HG02884 (cell line): ENCODE measurements around the gene SAMD4A.

Experiments
- ATAC-seq: cut with Tn5 transposase; IDR thresholded peaks from one replicate; pipeline ENCODE4 v1.9.1; 2021; ENCODE audit warnings: mild to moderate bottlenecking, moderate library complexity; ENCODE audit not compliant: unreplicated experiment

Gene SAMD4A

DNA sequence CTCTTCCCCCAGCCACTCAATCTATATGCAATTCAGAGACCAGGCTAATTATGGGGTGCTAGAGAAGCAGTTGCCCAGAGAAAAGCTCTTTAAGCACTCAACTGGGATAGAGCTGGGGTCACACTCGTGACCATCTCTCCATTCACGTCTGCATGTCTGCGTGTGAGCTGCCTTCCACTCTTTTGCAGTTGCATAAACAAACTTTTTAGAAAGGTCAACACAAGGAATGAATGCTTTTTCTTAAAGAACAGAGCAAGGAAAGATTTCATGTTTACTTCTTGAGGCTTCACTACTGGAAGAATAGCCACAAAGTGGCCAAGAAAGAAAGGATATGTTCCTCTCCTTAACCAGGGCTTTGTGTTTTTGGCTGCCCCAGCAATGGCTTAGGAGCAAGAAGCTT is 151.1 kb downstream of the SAMD4A start:
- ATAC-seq = no peak

DNA sequence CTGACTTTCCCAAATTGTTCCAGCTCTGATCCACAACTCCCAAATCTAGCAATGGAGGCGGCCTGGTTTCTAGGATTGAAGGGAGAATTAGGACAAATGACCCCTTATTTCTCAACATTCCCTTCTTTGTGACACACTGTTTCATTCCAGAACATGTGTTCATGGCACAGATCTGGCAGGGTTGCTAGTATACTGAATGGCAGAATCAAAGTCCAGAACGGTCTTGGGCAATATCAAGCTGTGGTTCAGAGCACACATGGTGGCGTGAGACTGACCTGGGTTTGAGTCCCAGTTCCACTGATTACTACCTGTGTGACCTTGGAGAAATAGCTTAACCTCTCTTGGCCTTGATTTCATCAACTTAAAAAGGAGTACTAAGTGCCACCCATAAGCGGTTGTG is 152.5 kb downstream of the SAMD4A start:
- ATAC-seq = no peak

DNA sequence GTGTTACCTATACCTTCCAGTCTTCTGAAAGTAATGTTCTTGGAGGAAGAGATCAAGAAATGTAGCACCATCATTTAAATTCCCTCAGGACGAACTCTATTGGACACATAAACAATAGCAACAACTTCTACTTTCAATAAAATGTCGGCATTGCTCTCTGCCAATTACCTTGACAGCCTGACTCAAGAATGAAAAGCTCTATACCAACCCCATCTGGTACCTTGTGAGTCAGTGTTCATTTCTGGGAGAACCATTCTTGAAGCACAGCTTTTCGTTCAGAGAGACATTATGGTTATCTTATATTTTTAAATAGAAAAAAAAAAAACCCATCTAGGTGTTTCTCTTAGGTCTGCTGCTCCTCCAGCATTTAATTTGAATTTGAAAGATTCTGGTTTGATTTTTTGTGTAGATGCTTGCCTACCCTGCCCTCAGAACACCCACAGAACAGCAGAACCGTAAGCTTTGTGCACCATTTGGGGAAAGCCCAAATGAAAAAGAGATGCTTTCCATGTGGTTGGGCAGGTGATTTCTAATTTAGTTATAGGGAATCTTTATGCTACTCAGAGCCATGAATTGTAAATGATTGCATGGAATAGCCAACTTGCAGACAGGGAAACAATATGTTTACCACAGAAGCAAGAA is 156.0 kb downstream of the SAMD4A start:
- ATAC-seq = no peak

DNA sequence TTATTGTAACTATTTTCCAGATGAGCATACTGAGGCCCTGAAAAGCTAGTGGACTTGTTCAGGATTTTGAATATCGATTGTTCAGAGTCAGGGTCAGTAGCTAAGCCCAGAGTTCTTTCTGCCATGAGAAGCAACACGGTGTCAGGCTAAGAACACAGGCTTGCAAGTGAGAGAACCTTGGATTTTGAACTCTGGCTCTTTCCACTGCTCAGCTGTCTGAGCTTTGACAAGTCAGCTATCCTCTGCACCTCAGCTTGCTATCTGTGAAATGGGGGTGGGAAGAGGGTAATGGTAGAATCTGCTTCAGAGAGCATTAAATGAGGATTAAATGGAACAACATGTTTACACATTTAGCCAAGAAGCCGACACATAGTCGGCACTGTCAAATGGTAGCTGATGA is 157.2 kb downstream of the SAMD4A start:
- ATAC-seq = no peak

GRCh38 chr14:54724676-54725325 is 157.9 kb downstream of the SAMD4A start:
- no peak for ATAC-seq

DNA sequence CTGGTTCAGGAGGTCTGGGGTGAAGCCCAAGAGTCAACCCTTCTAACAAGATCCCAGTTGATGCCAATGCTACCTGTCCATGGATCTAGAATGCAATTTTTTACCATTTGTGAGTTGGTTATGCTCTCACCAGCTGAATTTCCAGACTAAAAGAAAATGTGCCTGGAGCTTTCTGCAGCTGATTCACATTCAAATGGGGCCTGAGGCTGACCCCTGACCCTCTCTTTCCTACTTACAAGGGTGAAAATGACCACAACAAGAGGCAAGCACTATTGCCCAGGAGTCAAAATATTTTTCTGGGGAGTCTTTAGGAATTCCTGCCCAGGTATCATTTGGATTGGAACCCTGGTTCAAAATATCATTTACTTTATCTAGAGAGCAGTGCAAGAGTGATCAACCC is 159.1 kb downstream of the SAMD4A start:
- no peak for ATAC-seq

- ATAC-seq = no peak
Observed at GRCh38 chr14:54727929-54728328, 161.0 kb downstream of the SAMD4A start.

- no peak for ATAC-seq
Observed at GRCh38 chr14:54728700-54729527, 162.0 kb downstream of the SAMD4A start.

DNA sequence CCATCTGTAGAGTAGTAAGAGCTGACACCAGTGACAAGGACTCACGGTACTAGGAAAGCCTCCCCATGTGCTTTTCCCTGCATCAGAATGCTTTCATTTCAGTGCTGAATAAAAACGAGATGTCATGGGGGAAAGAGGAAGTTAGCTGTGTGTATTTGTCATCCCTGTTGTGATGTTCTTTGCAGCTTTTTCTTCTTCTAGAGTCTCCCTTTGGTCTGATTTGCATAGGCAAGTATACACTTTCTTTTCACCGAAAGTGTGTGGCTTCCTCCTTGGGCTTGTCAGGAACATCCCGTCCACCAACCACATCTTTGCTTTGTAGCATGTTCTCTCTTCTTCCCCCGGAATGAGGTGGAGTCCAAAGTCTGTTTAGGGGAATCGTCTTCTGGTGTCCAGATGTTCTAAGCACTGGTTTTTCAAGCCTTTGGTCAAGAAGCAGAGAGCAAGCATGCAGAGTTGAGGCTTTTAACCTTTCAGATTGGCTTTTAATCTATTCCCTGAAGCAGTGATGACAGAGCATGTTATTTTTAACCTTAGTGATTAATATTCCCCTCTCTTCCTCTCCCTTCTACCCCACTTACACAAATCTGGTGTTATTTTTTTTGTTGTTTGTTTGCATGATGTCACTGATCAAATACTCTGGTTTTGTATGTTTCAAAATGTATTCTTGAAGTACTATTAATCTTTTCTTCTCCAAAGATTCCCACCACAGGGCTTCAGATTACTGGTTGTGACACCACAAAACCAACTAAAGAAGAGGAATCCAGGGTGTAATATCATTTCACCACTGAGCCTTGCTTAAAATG is 163.4 kb downstream of the SAMD4A start:
- peak; percentile 97 for ATAC-seq

GRCh38 chr14:54734966-54735365 is 168.0 kb downstream of the SAMD4A start:
- ATAC-seq = no peak

- no peak for ATAC-seq
Observed at GRCh38 chr14:54735424-54735823, 168.5 kb downstream of the SAMD4A start.

DNA sequence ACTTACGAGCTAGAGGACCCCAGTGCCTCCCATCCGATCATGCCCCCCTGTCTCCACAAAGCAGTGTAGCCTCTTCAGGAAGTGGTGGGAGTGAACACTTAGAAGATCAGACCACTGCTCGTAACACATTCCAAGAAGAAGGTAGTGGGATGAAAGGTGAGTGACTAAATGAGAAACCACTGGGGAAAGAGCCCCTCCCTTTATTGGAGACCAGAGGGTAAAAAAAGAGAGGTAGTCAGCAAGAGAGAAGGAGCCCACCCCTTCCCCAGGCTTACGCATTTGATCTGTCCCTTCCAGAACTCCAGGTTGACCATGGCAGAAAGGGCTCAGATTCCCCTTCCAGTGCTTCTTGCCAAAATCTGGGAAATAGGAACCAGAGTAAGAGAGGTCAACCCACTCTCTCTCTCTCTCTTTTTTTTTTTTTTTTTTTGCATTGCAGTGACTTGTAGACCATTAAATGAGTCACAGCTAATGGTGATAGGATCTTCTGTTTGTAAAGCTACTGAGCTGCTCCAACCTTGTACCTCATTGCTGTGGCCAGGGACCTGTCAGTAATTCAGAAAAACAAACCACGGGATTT is 170.3 kb downstream of the SAMD4A start:
- ATAC-seq = no peak

GRCh38 chr14:54738009-54738408 is 171.1 kb downstream of the SAMD4A start:
- no peak for ATAC-seq

DNA sequence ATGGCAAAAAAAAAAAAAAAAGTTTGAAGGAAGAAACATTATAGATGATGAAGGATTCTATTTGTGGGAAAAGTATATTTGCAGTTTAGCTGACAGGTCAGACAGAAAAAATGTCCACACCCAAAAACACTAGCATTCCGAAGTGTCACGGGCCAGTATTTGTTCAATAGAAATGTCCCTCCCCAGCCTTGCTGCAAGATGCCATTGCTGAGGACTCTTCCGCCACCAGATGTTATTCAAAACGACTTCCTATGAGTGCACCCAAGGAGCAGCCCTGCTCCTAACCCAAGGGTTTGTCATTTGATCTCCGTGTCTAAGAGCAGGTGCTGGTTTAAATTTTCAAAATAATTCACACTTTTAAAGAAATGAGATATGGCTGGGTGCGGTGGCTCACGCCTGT is 172.6 kb downstream of the SAMD4A start:
- ATAC-seq = no peak

DNA sequence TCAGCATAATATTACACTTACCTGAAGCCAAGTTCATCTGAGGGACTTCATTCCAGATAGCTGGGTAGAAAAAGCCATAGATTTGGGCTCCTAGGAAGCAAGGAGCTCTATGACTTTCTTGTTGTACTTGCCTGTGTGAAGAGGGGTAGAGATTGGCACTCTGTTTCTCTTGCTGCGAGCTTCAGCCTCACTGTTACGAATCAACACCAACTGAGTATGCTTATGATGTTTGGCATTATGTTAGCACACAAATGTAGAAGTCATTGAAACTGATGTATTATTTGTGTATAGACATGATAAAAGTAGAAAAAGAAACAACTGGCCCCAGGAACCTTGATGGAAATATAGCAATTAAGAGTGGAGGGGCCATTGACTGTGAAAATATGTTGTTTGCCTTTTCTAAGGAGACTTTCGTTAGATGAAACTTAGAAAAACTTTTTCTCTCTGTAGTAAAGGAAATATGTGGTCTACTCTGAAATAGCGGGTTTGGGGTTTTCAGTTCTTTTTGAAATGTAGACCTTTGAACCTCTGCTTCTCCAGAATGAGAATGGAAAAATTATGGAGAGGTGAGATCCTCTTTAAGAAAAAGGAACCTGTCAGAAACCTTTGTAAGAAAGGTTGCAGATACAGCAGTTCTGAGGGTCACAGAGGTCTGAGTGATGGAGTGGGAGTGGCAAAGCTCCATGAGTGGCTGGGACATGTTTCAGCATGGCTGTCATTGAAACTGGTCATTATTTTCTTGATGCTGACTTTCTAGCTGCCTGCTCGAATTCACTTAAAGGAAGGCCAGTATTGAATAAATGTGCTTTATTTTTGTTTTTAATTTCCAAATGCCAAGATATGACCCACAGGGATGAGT is 175.8 kb downstream of the SAMD4A start:
- no peak for ATAC-seq

- no peak for ATAC-seq
Observed at GRCh38 chr14:54743382-54743781, 176.5 kb downstream of the SAMD4A start.

GRCh38 chr14:54746019-54746418 is 179.1 kb downstream of the SAMD4A start:
- no peak for ATAC-seq

DNA sequence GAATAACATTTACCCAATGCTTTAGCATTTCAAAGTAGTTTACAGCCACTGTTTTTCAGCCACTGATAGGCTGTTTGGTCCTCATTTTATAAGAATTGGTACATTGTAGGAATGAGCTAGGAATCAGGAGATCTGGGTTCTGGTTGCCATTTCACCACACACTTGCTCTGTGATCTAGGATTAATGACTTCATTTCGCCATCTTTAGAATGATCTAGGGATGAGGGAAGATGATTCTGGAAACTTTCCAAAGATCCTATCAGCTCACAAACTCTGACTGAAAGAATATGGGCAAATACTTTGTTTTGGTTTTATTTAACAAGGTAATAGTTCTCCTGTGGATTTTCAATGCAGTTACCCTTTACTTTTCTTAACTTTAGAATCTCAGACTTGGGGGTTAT is 180.7 kb downstream of the SAMD4A start:
- ATAC-seq = no peak

DNA sequence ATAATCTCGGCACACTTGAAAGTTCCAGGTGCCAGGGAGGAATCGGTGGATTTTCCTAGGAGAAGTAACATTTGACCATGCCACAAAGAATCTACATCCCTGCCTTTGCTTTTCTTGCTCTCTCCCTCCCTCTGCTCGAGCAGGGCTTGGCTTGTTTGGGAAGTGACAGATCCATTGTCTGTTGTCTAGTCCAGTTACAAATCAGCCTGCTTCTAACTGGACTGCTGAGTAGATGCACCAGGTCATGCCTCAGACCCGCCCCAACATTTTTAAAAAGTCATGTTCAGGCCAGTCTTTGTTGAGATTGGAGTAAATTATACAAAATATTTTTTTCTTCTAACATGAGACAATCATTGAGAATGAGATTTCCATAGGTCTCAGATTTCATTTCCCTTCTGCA is 182.3 kb downstream of the SAMD4A start:
- ATAC-seq = no peak

DNA sequence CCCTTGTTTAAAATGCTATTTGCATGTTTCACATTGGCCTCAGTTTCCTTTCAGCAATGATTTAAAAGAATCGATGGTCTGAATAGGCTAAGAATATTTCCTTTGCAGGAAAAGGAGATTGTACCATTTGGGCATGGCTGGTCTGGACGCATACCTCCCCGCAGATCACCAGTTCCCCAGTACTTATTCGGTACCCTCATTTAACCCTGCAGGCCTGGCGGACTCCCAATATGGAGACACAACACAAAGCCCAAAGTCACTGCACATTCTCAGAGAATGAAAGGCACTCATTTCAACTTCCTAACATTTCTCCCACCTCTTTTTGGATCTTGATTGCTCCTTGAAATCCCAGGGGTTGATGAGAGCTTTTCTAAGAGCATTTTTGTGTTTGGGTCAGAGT is 182.8 kb downstream of the SAMD4A start:
- ATAC-seq = no peak
